Measurements from ENCODE around the gene TBKBP1.
"Not testable (repeated sequence)": the region's sequence is repeated elsewhere in the genome, so short reads cannot be mapped to it uniquely, and the experiment has no call there.

Gene TBKBP1

GRCh38 chr17:47678196-47678595 is 15.8 kb upstream of the TBKBP1 start:
- no peak for DNase-seq

- no peak for DNase-seq
Measured at GRCh38 chr17:47682138-47682537, 11.8 kb upstream of the TBKBP1 start.

GRCh38 chr17:47682727-47683126 is 11.2 kb upstream of the TBKBP1 start:
- not testable (repeated sequence) for DNase-seq

DNA sequence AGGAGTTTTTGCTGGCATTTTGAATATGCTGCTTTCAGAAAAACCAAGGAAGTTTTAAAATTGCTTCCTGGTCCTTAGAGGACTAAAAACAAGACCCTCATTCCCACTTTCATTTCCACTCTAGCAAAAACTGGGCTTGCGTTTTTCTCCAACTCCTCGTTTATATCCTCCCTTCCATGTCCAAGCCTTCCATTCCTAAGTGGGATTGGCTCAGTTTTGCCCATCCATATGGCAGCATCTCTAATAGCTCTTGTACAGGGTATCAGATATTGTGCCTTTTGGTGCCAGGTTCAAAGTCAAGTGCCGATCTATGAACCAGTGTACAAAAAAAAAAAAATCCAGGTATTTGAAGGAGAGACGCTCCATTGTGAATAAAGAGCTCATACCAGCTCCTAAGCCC is 9.9 kb upstream of the TBKBP1 start:
- no peak for DNase-seq

GRCh38 chr17:47684535-47685193 is 9.3 kb upstream of the TBKBP1 start:
- DNase-seq = no peak

DNA sequence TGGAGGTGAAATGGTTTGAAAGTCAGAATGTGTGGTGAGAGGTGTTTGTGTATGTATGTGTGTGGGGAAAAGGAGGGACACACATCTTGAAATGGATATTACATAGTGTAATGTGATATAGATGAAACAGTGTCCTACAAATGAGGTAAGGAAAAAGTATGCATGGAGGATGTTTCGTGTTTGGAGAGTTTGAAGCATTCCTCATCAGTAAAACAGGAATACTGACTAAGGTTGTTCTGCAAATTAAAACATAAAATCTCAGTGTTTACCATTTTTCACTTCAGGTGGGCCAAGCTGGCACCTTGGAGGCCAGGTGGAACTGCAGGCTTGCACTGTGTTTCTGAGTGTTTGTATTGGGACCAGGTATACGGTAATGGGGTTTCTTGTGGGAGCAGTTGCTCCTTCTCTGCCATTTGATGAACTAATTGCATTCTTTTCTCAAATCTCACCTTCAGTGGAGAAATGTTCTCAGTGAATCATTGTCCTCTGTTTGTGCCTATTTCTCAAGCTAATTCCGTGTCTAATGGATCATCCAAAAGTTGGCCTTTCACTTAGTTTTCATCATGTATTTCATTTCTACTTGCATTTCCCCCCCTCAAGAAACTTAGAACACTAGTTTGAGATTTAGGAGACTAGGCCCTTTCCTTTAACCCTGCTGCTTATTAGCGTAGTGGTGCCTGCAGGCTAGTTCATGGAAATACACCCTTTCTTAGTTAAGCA is 8.2 kb upstream of the TBKBP1 start:
- DNase-seq = no peak

- DNase-seq = no peak
Measured at GRCh38 chr17:47686276-47686635, 7.7 kb upstream of the TBKBP1 start.

DNA sequence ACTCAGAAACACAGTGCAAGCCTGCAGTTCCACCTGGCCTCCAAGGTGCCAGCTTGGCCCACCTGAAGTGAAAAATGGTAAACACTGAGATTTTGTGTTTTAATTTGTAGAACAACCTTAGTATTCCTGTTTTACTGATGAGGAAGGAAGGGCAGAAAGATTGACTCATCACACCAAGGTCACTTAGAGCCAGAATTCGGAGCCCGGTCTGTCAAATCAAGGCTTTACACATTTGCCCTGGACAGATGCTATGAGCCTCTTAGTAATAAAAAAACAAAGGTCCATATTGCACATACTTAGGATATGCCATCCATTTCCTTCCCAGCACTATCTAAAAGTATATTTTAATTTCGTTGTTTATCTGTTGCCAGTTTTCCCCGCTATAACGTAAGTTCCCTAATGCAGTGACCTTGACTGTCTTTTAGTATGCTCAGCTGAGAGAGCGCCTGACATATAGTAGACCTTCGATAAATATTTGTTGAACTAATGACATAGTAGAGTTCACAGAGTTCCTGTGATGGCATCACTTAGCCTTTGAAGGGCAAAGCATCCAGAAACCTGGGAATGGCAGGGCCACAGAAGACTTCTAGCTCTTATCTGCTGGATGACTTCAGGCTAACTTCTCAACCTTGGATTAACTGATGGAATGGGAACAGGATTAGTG is 7.2 kb upstream of the TBKBP1 start:
- DNase-seq = no peak

GRCh38 chr17:47687328-47687690 is 6.7 kb upstream of the TBKBP1 start:
- no peak for DNase-seq

DNA sequence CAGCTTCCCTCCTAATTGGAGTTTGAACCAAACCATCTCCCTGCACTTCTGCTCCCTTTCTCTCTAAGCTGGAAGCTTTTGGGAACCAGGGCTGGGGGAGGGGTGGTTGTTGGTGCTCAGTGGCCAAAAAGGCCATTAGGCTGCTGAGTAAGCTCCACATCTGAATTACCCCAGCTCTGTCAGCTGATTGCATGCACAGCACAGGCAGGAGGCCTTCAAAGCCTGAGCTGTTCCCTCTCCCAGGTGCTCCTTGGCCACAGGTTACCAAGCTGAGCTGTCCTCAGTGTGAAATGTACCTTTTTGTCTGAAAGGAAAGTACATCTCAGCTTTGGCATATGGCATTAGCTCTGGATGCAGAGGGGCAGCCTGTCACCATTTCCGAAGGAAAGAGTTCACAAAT is 6.2 kb upstream of the TBKBP1 start:
- DNase-seq = no peak

- no peak for DNase-seq
Measured at GRCh38 chr17:47690121-47690520, 3.8 kb upstream of the TBKBP1 start.

GRCh38 chr17:47692137-47692894 is 1.6 kb upstream of the TBKBP1 start:
- no peak for DNase-seq

DNA sequence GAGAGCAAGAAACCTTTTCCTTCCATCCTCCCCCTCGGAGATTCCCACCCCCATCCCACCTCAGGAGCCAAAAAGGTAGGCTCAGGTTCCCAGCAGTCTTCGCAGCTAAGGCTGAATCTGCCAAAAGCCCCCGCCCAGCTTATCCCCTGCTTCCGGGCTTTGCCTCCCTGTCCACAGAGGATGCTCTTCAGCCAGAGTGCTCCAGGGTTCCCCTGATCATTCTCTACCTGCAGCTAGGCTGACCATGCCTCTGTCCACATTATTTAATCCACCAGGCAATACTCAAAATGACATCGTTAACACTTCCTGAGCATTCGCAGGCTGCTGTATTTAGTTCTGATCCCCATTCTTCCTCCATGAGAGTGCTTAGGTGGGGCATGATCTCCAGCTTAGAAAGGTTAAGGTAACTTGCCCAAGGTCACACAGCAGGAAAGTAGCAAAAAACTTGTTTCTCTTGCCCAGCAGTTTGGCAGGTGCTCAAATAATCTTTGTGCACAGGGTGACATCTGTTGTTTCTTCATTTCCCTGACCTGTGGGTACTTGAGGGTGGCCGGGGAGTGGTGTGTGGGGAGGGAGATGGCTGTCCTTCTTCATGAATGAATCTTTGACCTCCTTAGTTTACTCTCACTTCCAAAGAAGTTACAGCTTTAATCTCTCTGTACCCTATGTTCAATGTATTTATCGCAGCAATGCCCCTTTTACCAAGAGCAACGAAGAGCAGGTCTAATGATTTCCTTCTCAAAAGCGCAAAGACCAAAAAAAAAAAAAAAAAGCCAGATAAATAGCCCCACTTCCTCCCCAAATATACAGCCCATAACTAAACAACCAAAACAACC is 848 bp upstream of the TBKBP1 start:
- no peak for DNase-seq

- no peak for DNase-seq
Measured at GRCh38 chr17:47694581-47695428, 844 bp downstream of the TBKBP1 start.

DNA sequence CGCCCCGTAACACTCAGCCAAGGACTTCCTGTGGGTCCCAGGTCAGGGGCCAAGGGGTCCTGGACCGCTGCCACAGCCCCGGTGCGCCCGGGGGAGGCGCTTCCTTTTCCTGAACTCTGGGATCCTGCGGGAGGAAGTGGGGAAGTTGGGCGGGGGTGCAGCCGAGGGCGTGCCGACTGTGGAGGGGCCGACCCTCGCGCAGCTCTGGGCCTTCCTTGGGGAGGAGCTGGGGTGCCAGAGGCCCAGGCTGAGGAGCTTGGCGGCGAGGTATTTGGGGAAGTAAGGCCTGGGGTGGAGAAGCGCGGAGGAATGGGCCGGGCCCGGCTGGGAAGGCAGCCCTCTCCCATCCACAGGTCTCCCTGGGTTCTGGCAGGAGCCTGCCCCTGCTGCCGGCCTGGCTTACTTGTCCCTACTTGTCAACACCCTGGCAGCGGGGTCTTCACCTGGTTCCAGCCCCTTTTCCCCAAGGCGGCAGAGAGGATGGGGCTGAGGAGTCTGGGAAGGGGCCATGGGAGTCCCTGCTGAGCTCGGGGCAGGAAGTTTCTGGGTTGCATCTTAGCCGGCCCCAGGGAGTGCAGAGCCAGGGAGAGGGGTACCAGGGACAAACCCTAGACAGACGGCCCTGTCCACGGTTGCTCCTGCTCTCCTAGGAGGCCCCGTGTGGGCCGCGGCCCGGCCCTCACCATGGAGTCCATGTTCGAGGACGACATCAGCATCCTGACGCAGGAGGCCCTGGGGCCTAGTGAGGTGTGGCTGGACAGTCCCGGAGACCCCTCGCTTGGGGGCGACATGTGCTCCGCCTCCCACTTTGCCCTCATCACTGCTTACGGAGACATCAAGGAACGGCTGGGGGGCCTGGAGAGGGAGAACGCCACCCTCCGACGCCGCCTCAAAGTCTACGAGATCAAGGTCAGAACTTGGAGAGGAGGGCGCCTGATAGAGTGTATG is 1.7 kb downstream of the TBKBP1 start:
- DNase-seq = no peak

DNA sequence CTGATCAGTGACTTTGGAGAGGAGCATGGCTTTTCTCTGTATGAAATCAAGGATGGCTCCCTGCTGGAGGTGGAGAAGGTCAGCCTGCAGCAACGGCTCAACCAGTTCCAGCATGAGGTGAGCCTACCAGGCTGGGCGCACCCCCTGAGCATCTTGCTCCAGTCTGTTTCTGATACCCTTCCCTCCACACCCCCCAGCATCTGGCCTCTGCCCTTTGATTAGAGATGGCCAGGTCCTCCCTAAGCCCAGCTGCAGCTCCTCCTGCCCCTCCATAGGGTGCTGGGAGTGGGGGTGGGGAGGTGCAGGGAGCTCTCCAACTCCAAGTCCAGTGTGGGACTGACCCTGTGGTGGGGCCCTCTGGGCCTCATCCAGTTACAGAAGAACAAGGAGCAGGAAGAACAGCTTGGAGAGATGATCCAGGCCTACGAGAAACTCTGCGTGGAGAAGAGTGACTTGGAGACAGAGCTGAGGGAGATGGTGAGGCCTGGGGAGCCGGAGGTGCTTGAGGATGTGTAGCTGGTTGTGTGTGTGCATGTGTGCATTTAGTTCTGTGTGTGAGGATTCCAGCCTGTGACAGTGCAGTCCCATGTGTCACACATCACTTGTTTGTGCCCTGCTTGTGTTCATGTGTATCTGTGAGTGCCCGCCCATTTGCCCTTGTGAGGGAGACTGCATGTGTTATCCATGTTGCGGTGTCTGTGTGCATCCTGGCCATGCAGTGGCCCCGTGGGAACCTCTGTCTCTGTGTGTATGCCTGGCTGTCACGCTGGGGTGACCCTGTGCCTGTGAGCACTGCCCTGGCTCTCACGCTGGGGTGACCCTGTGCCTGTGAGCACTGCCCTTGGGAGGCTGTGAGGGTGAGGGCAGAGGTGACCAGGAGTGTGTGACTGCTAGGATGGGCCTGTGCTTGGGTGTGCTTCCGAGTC is 3.0 kb downstream of the TBKBP1 start:
- DNase-seq = no peak

GRCh38 chr17:47697906-47698711 is 4.1 kb downstream of the TBKBP1 start:
- no peak for DNase-seq

- DNase-seq = peak; percentile 51
Measured at GRCh38 chr17:47698749-47699535, 5.0 kb downstream of the TBKBP1 start.
